GM21786 (cell line): Measurements from ENCODE around the gene USP17L25.
"Not testable (repeated sequence)": the region's sequence is repeated elsewhere in the genome, so short reads cannot be mapped to it uniquely, and the experiment has no call there.

Experiments used
- ATAC-seq: cut with Tn5 transposase; IDR thresholded peaks from one replicate; pipeline ENCODE4 v1.9.1; 2021; ENCODE audit not compliant: unreplicated experiment

Gene USP17L25

DNA sequence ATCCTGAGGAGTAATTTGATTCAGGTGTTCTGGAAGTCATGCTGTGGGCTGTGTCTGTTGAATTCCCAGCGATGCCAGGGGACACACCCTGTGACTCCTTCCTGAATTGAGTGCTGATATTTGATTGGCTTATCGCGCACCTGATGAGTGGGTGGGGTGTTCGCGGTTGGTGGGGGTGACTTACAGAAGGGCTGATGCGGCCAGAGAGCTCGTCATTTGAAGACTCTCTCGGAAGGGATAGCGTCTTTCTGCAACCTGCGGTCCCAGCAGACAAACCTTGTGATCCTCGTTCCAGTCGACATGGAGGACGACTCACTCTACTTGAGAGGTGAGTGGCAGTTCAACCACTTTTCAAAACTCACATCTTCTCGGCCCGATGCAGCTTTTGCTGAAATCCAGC, at the start of gene USP17L25:
TSS of gene USP17L25 (plus strand) at position 301 of the 400 bp plus-strand sequence. CDS start at position 301, 0 bp downstream.
- ATAC-seq, result not testable (repeated sequence)

- ATAC-seq, result not testable (repeated sequence)
Observed at GRCh38 chr4:9324191-9324590, 5.5 kb upstream of the USP17L25 start.

DNA sequence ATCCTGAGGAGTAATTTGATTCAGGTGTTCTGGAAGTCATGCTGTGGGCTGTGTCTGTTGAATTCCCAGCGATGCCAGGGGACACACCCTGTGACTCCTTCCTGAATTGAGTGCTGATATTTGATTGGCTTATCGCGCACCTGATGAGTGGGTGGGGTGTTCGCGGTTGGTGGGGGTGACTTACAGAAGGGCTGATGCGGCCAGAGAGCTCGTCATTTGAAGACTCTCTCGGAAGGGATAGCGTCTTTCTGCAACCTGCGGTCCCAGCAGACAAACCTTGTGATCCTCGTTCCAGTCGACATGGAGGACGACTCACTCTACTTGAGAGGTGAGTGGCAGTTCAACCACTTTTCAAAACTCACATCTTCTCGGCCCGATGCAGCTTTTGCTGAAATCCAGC, 4.8 kb upstream of the USP17L25 start, which contains the start of gene USP17L24:
TSS of gene USP17L24 (plus strand) at position 301 of the 400 bp plus-strand sequence. CDS start at position 301, 0 bp downstream.
- not testable (repeated sequence) for ATAC-seq

DNA sequence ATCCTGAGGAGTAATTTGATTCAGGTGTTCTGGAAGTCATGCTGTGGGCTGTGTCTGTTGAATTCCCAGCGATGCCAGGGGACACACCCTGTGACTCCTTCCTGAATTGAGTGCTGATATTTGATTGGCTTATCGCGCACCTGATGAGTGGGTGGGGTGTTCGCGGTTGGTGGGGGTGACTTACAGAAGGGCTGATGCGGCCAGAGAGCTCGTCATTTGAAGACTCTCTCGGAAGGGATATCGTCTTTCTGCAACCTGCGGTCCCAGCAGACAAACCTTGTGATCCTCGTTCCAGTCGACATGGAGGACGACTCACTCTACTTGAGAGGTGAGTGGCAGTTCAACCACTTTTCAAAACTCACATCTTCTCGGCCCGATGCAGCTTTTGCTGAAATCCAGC, 4.6 kb downstream of the USP17L25 start, which contains the start of gene USP17L26:
TSS of gene USP17L26 (plus strand) at position 301 of the 400 bp plus-strand sequence. CDS start at position 301, 0 bp downstream.
- not testable (repeated sequence) for ATAC-seq

DNA sequence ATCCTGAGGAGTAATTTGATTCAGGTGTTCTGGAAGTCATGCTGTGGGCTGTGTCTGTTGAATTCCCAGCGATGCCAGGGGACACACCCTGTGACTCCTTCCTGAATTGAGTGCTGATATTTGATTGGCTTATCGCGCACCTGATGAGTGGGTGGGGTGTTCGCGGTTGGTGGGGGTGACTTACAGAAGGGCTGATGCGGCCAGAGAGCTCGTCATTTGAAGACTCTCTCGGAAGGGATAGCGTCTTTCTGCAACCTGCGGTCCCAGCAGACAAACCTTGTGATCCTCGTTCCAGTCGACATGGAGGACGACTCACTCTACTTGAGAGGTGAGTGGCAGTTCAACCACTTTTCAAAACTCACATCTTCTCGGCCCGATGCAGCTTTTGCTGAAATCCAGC, 9.4 kb downstream of the USP17L25 start, which contains the start of gene USP17L5:
TSS of gene USP17L5 (plus strand) at position 301 of the 400 bp plus-strand sequence. CDS start at position 301, 0 bp downstream.
- not testable (repeated sequence) for ATAC-seq

GRCh38 chr4:9343848-9344247, 14.1 kb downstream of the USP17L25 start, which contains the start of gene USP17L27:
Gene USP17L27 (plus strand): TSS chr4:9344148. CDS start chr4:9344148, 0 bp downstream.
- ATAC-seq, result not testable (repeated sequence)

DNA sequence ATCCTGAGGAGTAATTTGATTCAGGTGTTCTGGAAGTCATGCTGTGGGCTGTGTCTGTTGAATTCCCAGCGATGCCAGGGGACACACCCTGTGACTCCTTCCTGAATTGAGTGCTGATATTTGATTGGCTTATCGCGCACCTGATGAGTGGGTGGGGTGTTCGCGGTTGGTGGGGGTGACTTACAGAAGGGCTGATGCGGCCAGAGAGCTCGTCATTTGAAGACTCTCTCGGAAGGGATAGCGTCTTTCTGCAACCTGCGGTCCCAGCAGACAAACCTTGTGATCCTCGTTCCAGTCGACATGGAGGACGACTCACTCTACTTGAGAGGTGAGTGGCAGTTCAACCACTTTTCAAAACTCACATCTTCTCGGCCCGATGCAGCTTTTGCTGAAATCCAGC, 18.9 kb downstream of the USP17L25 start, which contains the start of gene USP17L28:
TSS of gene USP17L28 (plus strand) at position 301 of the 400 bp plus-strand sequence. CDS start at position 301, 0 bp downstream.
- ATAC-seq, result not testable (repeated sequence)

- not testable (repeated sequence) for ATAC-seq
Observed at GRCh38 chr4:9350866-9351265, 21.2 kb downstream of the USP17L25 start.

- not testable (repeated sequence) for ATAC-seq
Observed at GRCh38 chr4:9353338-9353737, 23.6 kb downstream of the USP17L25 start, which contains the start of gene USP17L29. Gene USP17L29 (plus strand): TSS chr4:9353638. CDS start chr4:9353638, 0 bp downstream.

- ATAC-seq, result not testable (repeated sequence)
Observed at GRCh38 chr4:9362829-9363228, 33.1 kb downstream of the USP17L25 start, which contains the start of gene USP17L30. Gene USP17L30 (plus strand): TSS chr4:9363129. CDS start chr4:9363129, 0 bp downstream.

DNA sequence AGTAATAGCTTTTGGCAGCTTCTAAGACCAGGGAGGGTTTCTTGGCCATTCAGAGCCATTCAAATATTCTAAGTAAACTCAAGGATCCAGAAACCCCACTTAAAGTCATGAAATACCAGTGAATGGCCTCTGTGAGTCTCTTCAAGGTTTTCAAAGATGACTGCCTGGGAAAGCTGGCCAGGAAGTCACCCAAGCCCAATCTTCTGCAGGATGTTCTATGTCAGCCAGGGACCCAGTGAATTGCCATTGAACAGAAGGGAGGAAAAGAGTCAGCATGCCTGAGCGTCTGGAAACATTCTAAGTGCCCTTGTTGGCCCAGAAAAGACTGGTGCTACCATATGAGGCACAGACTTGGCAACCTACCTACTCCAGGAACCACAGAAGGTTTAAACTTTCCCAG, 50.2 kb downstream of the USP17L25 start:
- not testable (repeated sequence) for ATAC-seq
